IPS-11a (cell line): ENCODE measurements around the gene HOXA9.

Experiments
- H3K4me3 ChIP-seq: one replicate; pipeline ENCODE4 v1.5.1; 2013; ENCODE audit warnings: low read depth, low read length, control low read depth

HOXA9 gene

GRCh38 chr7:27165089-27165995, at the start of gene HOXA9:
Gene HOXA9 (minus strand): TSS chr7:27165537. CDS start chr7:27165457, 80 bp downstream.
- H3K4me3 ChIP-seq: no peak within 1 kb of the TSS

GRCh38 chr7:27214239-27214950, 49.1 kb upstream of the HOXA9 start:
- H3K4me3 ChIP-seq: no peak overlapping the region

- no peak overlapping the region for H3K4me3 ChIP-seq
Observed at GRCh38 chr7:27213433-27214238, 48.3 kb upstream of the HOXA9 start.

- H3K4me3 ChIP-seq: no peak overlapping the region
Observed at GRCh38 chr7:27212497-27213432, 47.4 kb upstream of the HOXA9 start.

GRCh38 chr7:27211764-27212204, 46.4 kb upstream of the HOXA9 start:
- H3K4me3 ChIP-seq: no peak overlapping the region

GRCh38 chr7:27211084-27211446, 45.7 kb upstream of the HOXA9 start:
- no peak overlapping the region for H3K4me3 ChIP-seq

GRCh38 chr7:27210441-27211083, 45.2 kb upstream of the HOXA9 start:
- H3K4me3 ChIP-seq: no peak overlapping the region

- H3K4me3 ChIP-seq: no peak overlapping the region
Observed at GRCh38 chr7:27209933-27210440, 44.6 kb upstream of the HOXA9 start.

- no peak overlapping the region for H3K4me3 ChIP-seq
Observed at GRCh38 chr7:27208998-27209397, 43.7 kb upstream of the HOXA9 start.

- no peak overlapping the region for H3K4me3 ChIP-seq
Observed at GRCh38 chr7:27207348-27207985, 42.1 kb upstream of the HOXA9 start.

- no peak overlapping the region for H3K4me3 ChIP-seq
Observed at GRCh38 chr7:27205325-27206280, 40.3 kb upstream of the HOXA9 start.

GRCh38 chr7:27204851-27205322, 39.5 kb upstream of the HOXA9 start:
- H3K4me3 ChIP-seq: no peak overlapping the region

GRCh38 chr7:27203964-27204594, 38.7 kb upstream of the HOXA9 start:
- no peak overlapping the region for H3K4me3 ChIP-seq

GRCh38 chr7:27203365-27203953, 38.1 kb upstream of the HOXA9 start:
- H3K4me3 ChIP-seq: no peak overlapping the region

- no peak overlapping the region for H3K4me3 ChIP-seq
Observed at GRCh38 chr7:27202862-27203134, 37.5 kb upstream of the HOXA9 start.

GRCh38 chr7:27202018-27202861, 36.9 kb upstream of the HOXA9 start:
- no peak overlapping the region for H3K4me3 ChIP-seq
